SK-N-SH treated with all-trans-retinoic acid at 6 μM for 48 hours (cell line): ENCODE results near the gene TSEN2.
"Not testable (repeated sequence)": the region's sequence is repeated elsewhere in the genome, so short reads cannot be mapped to it uniquely, and the experiment has no call there.

Experiments
- ATAC-seq: fragments of 200-7000 bp; cut with Tn5 transposase; 3 replicates; pipeline ENCODE4 v1.9.1; 2020; ENCODE audit warnings: mild to moderate bottlenecking, moderate library complexity
- ARNTL ChIP-seq: fragments of 450-650 bp; formaldehyde crosslinking; IDR thresholded peaks from 2 replicates; pipeline ENCODE4 v1.5.0; 2020; ENCODE audit warnings: low read depth, mild to moderate bottlenecking, moderate library complexity, borderline replicate concordance
- BACH2 ChIP-seq: fragments of 250-450 bp; sonication (Bioruptor Pico); IDR thresholded peaks from 2 replicates; pipeline ENCODE4 v1.9.0; 2021; ENCODE audit warnings: mild to moderate bottlenecking, borderline replicate concordance
- CSDC2 ChIP-seq: fragments of 250-450 bp; sonication (Bioruptor Pico); IDR thresholded peaks from 2 replicates; pipeline ENCODE4 v1.5.0; 2020; ENCODE audit warnings: mild to moderate bottlenecking, moderate library complexity
- CSRNP3 ChIP-seq: fragments of 250-450 bp; sonication (Bioruptor Pico); IDR thresholded peaks from 2 replicates; pipeline ENCODE4 v1.5.1; 2021; ENCODE audit warnings: mild to moderate bottlenecking, moderate library complexity
- ESRRG ChIP-seq: fragments of 250-450 bp; sonication (Bioruptor Pico); IDR thresholded peaks from 2 replicates; pipeline ENCODE4 v1.6.1; 2021; ENCODE audit warnings: mild to moderate bottlenecking
- GLIS3 ChIP-seq: fragments of 250-450 bp; sonication (Bioruptor Pico); IDR thresholded peaks from 2 replicates; pipeline ENCODE4 v1.5.0; 2020; ENCODE audit warnings: mild to moderate bottlenecking, moderate library complexity
- OSR1 ChIP-seq: fragments of 250-450 bp; sonication (Bioruptor Pico); IDR thresholded peaks from 2 replicates; pipeline ENCODE4 v1.8.0; 2022; ENCODE audit warnings: moderate library complexity, mild to moderate bottlenecking, inconsistent platforms
- PATZ1 ChIP-seq: fragments of 250-450 bp; sonication (Bioruptor Pico); IDR thresholded peaks from 2 replicates; pipeline ENCODE4 v1.8.0; 2020; ENCODE audit warnings: mild to moderate bottlenecking, moderate library complexity, borderline replicate concordance
- POU6F1 ChIP-seq: fragments of 250-450 bp; sonication (Bioruptor Pico); IDR thresholded peaks from 2 replicates; pipeline ENCODE4 v1.8.0; 2021; ENCODE audit warnings: low read depth, mild to moderate bottlenecking, moderate library complexity, borderline replicate concordance
- PPARA ChIP-seq: fragments of 250-450 bp; sonication (Bioruptor Pico); IDR thresholded peaks from 2 replicates; pipeline ENCODE4 v1.5.0; 2020; ENCODE audit warnings: mild to moderate bottlenecking, borderline replicate concordance
- SNAI2 ChIP-seq: fragments of 250-450 bp; sonication (Bioruptor Pico); IDR thresholded peaks from 2 replicates; pipeline ENCODE4 v1.5.0; 2020; ENCODE audit warnings: mild to moderate bottlenecking, moderate library complexity
- TOX ChIP-seq: fragments of 250-450 bp; sonication (Bioruptor Pico); IDR thresholded peaks from 2 replicates; pipeline ENCODE4 v1.8.0; 2021; ENCODE audit warnings: mild to moderate bottlenecking, moderate library complexity, borderline replicate concordance
- TSHZ2 ChIP-seq: fragments of 250-450 bp; sonication (Bioruptor Pico); IDR thresholded peaks from 2 replicates; pipeline ENCODE4 v1.5.0; 2020; ENCODE audit warnings: mild to moderate bottlenecking, moderate library complexity
- ZC3H10 ChIP-seq: fragments of 250-450 bp; sonication (Bioruptor Pico); IDR thresholded peaks from 2 replicates; pipeline ENCODE4 v1.5.1; 2021; ENCODE audit warnings: mild to moderate bottlenecking, moderate library complexity
- ZFP3 ChIP-seq: fragments of 250-450 bp; sonication (Bioruptor Pico); IDR thresholded peaks from 2 replicates; pipeline ENCODE4 v1.5.0; 2020; ENCODE audit warnings: mild to moderate bottlenecking, moderate library complexity
- ZFP30 ChIP-seq: fragments of 450-650 bp; formaldehyde crosslinking; IDR thresholded peaks from 2 replicates; pipeline ENCODE4 v1.5.0; 2022; ENCODE audit warnings: mild to moderate bottlenecking, moderate library complexity
- ZNF565 ChIP-seq: fragments of 450-650 bp; formaldehyde crosslinking; conservative IDR thresholded peaks from 2 replicates; pipeline ENCODE4 v1.5.0; 2020; ENCODE audit warnings: low read depth, mild to moderate bottlenecking, moderate library complexity
- ZNF70 ChIP-seq: fragments of 450-650 bp; formaldehyde crosslinking; IDR thresholded peaks from 2 replicates; pipeline ENCODE4 v1.5.0; 2020; ENCODE audit warnings: mild to moderate bottlenecking, moderate library complexity

TSEN2 gene

GRCh38 chr3:12447075-12447474 lies 37.2 kb upstream of the TSEN2 start (continued):
- TF ChIP-seq POU6F1 (CRISPR knock-in tag) (no peak), BACH2 (no peak), ZC3H10 (CRISPR knock-in tag) (no peak), ZFP30 (CRISPR knock-in tag) (no peak), PPARA (CRISPR knock-in tag) (no peak), ZNF70 (CRISPR knock-in tag) (no peak)

- ATAC-seq: not testable (repeated sequence)
Observed at GRCh38 chr3:12448404-12449202, 35.7 kb upstream of the TSEN2 start.

- no peak for ATAC-seq
Observed at GRCh38 chr3:12449889-12450682, 34.2 kb upstream of the TSEN2 start.

GRCh38 chr3:12451481-12451880 lies 32.8 kb upstream of the TSEN2 start:
- TF ChIP-seq ZNF70 (CRISPR knock-in tag) (no peak), SNAI2 (CRISPR knock-in tag) (no peak), ESRRG (CRISPR knock-in tag) (no peak), TOX (CRISPR knock-in tag) (no peak)
- no peak for ATAC-seq

More at GRCh38 chr3:12449889-12450682, 34.2 kb upstream of the TSEN2 start:
- TF ChIP-seq CSDC2 (CRISPR knock-in tag): no peak
- no peak for TF ChIP-seq SNAI2 (CRISPR knock-in tag)
- TF ChIP-seq PATZ1 (CRISPR knock-in tag): no peak
- no peak for TF ChIP-seq ZNF70 (CRISPR knock-in tag)
- no peak for TF ChIP-seq CSRNP3 (CRISPR knock-in tag)
- no peak for TF ChIP-seq ZFP3 (CRISPR knock-in tag)
- no peak for TF ChIP-seq PPARA (CRISPR knock-in tag)

- no peak for TF ChIP-seq ZFP30 (CRISPR knock-in tag)
- no peak for TF ChIP-seq PPARA (CRISPR knock-in tag)
- no peak for TF ChIP-seq ZC3H10 (CRISPR knock-in tag)
- TF ChIP-seq OSR1 (CRISPR knock-in tag): no peak
- TF ChIP-seq ZNF565 (CRISPR knock-in tag): no peak
- no peak for TF ChIP-seq SNAI2 (CRISPR knock-in tag)
- no peak for TF ChIP-seq TSHZ2 (CRISPR knock-in tag)
- no peak for TF ChIP-seq POU6F1 (CRISPR knock-in tag)
- TF ChIP-seq TOX (CRISPR knock-in tag): no peak
- TF ChIP-seq CSRNP3 (CRISPR knock-in tag): no peak
- no peak for TF ChIP-seq ARNTL
- TF ChIP-seq ESRRG (CRISPR knock-in tag): no peak
- no peak for TF ChIP-seq GLIS3 (CRISPR knock-in tag)
- TF ChIP-seq, all 23 proteins: peak for 0
- ATAC-seq: no peak
Observed at GRCh38 chr3:12451960-12452359, 32.3 kb upstream of the TSEN2 start.
